ENCODE measurements around the gene GC. TPM values are rescaled to one million over a fixed set of nuclear protein-coding genes. Genes with fewer than 3 reads are reported as not detected.

Gene GC
- total RNA-seq, 4 donors from 2014 or later, result not detected

GRCh38 chr4:71711985-71712348 lies 71.9 kb downstream of the GC start:
- TF ChIP-seq, protein P1, sequence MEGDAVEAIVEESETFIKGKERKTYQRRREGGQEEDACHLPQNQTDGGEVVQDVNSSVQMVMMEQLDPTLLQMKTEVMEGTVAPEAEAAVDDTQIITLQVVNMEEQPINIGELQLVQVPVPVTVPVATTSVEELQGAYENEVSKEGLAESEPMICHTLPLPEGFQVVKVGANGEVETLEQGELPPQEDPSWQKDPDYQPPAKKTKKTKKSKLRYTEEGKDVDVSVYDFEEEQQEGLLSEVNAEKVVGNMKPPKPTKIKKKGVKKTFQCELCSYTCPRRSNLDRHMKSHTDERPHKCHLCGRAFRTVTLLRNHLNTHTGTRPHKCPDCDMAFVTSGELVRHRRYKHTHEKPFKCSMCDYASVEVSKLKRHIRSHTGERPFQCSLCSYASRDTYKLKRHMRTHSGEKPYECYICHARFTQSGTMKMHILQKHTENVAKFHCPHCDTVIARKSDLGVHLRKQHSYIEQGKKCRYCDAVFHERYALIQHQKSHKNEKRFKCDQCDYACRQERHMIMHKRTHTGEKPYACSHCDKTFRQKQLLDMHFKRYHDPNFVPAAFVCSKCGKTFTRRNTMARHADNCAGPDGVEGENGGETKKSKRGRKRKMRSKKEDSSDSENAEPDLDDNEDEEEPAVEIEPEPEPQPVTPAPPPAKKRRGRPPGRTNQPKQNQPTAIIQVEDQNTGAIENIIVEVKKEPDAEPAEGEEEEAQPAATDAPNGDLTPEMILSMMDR (IDR thresholded peaks at IDR 0.05; ENCODE audit: low read depth), result no peak

- TF ChIP-seq, protein P1 (IDR thresholded peaks at IDR 0.05; ENCODE audit: low read depth), result no peak
These were observed 72.6 kb downstream of the GC start for GRCh38 chr4:71711044-71711984.

DNA sequence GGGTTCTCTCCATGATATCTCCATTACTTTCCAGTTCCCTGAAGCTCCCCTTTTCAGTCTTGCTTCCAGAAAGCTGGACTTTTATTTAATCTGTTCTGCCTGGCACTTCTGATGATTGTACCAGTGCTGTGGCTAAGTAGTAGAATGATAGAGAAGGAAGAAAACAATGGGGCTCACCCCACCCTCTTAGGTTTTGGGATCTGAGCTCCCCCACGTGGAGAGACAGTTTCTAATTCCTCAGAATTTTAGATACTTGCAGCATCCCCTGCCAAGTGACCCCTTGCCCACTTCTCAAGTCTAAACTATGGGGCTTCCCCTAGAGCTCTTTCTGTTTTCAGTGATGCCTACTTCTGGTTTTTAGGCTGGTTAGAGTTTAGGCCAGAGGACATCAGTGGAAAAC lies 73.9 kb downstream of the GC start:
- TF ChIP-seq, protein P1 (IDR thresholded peaks at IDR 0.05; ENCODE audit: low read depth), result no peak

DNA sequence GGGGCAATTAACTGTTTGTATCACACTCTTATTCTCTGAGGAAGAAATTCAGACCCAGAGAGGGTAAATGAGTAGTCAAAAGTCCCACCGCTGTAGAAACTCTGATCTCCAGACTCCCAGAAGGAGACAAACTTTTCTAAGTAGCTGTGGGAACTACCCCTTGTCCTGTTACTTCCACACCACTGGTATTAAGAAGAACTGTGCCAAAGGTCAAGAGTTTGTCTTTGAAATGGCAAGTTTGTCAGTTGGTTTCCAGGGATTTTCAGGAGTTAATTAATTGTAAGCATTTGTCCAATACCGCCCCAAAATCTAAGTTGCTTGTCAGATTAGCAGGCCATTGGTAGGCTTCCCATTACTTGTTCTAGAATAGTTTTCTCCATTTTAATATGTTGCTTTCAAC lies 85.7 kb downstream of the GC start:
- TF ChIP-seq, protein P1 (IDR thresholded peaks at IDR 0.05; ENCODE audit: low read depth), result no peak

- TF ChIP-seq, protein P1 (IDR thresholded peaks at IDR 0.05; ENCODE audit: low read depth), result no peak
These were observed 86.8 kb downstream of the GC start for GRCh38 chr4:71697031-71697430.

GRCh38 chr4:71694961-71695360 lies 88.9 kb downstream of the GC start:
- TF ChIP-seq, protein P1 (IDR thresholded peaks at IDR 0.05; ENCODE audit: low read depth), result no peak

- TF ChIP-seq, protein P1 (IDR thresholded peaks at IDR 0.05; ENCODE audit: low read depth), result no peak
These were observed 90.9 kb downstream of the GC start for GRCh38 chr4:71692963-71693362.

All from subcutaneous adipose tissue (tissue), 4 donors.